ENCODE measurements around the gene NELL2. TPM values are rescaled to one million over a fixed set of nuclear protein-coding genes. Genes with fewer than 3 reads are reported as not detected.

The NELL2 gene
- total and polyA plus RNA-seq, 9 of the 15 experiments (the other 6 are each of a cell fraction or from before 2014, with no cell fraction given): 0.32 to 1.1 (median 0.53) TPM

- peak overlapping the region; percentile 67 for H2AFZ ChIP-seq (ENCODE audit: low read depth, low read length)
- POLR2A ChIA-PET: no interaction called here
- no peak for TF ChIP-seq HMBOX1 (IDR thresholded peaks at IDR 0.05)
- TF ChIP-seq MYC (IDR thresholded peaks at IDR 0.05; ENCODE audit: low read depth, low read length): no peak
- no peak for TF ChIP-seq MYC (CRISPR knock-in tag; IDR thresholded peaks at IDR 0.05; ENCODE audit: borderline replicate concordance, low read depth)
- no peak for TF ChIP-seq GATA2 (CRISPR knock-in tag; IDR thresholded peaks at IDR 0.05)
- TF ChIP-seq ZBTB12 (CRISPR knock-in tag; IDR thresholded peaks at IDR 0.05): no peak
- no peak for TF ChIP-seq ZNF511 (CRISPR knock-in tag; IDR thresholded peaks at IDR 0.05)
- TF ChIP-seq PCBP2 (IDR thresholded peaks at IDR 0.05; ENCODE audit: low read depth, low read length, poor library complexity, severe bottlenecking): no peak
- peak; percentile 74 for TF ChIP-seq REST (IDR thresholded peaks at IDR 0.05; ENCODE audit: borderline replicate concordance)
- no peak for TF ChIP-seq REST (CRISPR knock-in tag; IDR thresholded peaks at IDR 0.05; ENCODE audit: low read depth)
Observed at GRCh38 chr12:44876544-44877410, 662 bp upstream of the NELL2 start.

More at GRCh38 chr12:44876544-44877410, 662 bp upstream of the NELL2 start:
- H4K20me1 ChIP-seq (replicated peaks; ENCODE audit: control insufficient read depth, insufficient read depth, low read length): no peaks in the 10 kb centered on the region
- no peaks in the 10 kb centered on the region for H3K9me3 ChIP-seq (replicated peaks; ENCODE audit: control insufficient read depth, insufficient read depth, low read depth, low read length)
- in situ Hi-C loops (cut with MboI) (no loop called here), intact Hi-C loops (cut with micrococcal nuclease) (no loop called here)
- H3K9ac ChIP-seq (ENCODE audit: insufficient read depth in 1 of 2, low read depth in 2 of 2, low read length in 2 of 2): peak overlapping the region in 1 of 2 experiments; percentile 2; a peak in 2 of 4 replicates
- H3K36me3 ChIP-seq (ENCODE audit: control insufficient read depth, insufficient read depth, low read length): no peaks in the 10 kb centered on the region
- FAIRE-seq (no peak), ATAC-seq (peak; percentile 73), DNase-seq (ENCODE audit: extremely low read depth in 1 of 4, low spot score in 3 of 4) (peak; percentile 8 to 23 (median 22))
- peaks cover 7 to 9% of the 10 kb centered on the region in 2 experiments; a peak in 4 of 5 replicates for H3K27me3 ChIP-seq (ENCODE audit: control insufficient read depth in 2 of 2, insufficient read depth in 2 of 2, low read length in 2 of 2)
- peak overlapping the region; percentile 35 for H3K4me3 ChIP-seq
- no peaks in the 10 kb centered on the region for H3K9me1 ChIP-seq (ENCODE audit: control insufficient read depth, insufficient read depth, low read length)
- H3K4me2 ChIP-seq (ENCODE audit: insufficient read depth, low read length): peak overlapping the region; percentile 66
- no peaks in the 10 kb centered on the region for H3K79me2 ChIP-seq (ENCODE audit: control insufficient read depth, insufficient read depth, low read length)
- H3K27ac ChIP-seq (ENCODE audit: extremely low read depth, low read depth, low read length): no peak overlapping the region
- CTCF ChIA-PET (ENCODE audit: low intra/inter-chr PET ratio): no interaction called here
- BruUV-seq (replicated peaks): no TSS peak
- WGBS (ENCODE audit: insufficient coverage, low coverage, missing lambda C conversion rate): 1% methylated on average over 31 of the region's 42 CpGs
- H3K4me1 ChIP-seq (replicated peaks in 1 of 2; ENCODE audit: control insufficient read depth in 2 of 2, insufficient read depth in 2 of 2, low read length in 2 of 2): peaks cover 0 to 14% of the 10 kb centered on the region in 2 experiments; a peak in 2 of 5 replicates

Data from K562 (cell line).